ENCODE data around the gene PRUNE2. TPM values are rescaled to one million over a fixed set of nuclear protein-coding genes. Genes with fewer than 3 reads are reported as not detected.

The PRUNE2 gene
- polyA plus RNA-seq, 1 of the 3 experiments (the other 2 are of a cell fraction) = 13.0 TPM

DNA sequence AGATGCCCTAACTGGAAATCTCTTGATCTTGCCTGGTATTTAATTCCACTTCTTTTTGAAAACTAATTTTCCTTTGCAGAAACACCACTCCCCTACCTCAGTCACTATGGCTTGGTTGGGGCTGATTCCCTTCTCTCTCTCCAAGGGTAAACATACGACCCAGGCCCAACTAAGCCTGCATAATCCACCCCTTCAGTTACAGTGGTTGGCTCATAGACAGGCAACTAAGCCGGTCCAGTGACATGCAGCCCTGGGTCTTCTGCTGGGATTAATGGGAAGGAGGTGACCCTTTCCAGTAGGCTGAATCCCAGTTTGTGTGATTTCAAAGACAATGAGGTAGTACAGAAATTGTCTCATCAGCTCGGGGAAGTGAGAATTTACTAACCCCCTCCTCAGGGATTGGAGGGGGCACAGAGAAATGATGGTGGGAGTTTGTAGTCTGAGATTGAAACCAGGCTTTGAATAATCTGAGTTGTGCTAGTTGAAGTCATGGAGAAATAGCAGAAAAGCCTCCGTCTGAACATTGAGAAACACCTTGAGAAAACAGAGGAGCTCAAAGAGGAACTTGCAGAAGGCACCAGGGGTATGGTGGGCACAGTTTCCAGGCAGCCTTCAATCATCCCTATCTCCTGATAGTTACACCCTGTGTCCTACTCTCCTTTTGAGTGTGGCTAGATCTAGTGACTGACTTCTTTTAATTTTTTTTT, 298.0 kb downstream of the PRUNE2 start:
- H3K4me1 ChIP-seq (ENCODE audit: control insufficient read depth in 1 of 2, insufficient read depth in 2 of 2, low read depth in 1 of 2, low read length in 1 of 2) = no peaks in the 10 kb centered on the region
- no peaks in the 10 kb centered on the region for H3F3A ChIP-seq (replicated peaks; ENCODE audit: insufficient read depth)
- H3K4me3 ChIP-seq (ENCODE audit: low read depth in 2 of 2, low read length in 1 of 2) = no peak overlapping the region
- TF ChIP-seq JUND (IDR thresholded peaks at IDR 0.05) = no peak
- TF ChIP-seq, protein P1, sequence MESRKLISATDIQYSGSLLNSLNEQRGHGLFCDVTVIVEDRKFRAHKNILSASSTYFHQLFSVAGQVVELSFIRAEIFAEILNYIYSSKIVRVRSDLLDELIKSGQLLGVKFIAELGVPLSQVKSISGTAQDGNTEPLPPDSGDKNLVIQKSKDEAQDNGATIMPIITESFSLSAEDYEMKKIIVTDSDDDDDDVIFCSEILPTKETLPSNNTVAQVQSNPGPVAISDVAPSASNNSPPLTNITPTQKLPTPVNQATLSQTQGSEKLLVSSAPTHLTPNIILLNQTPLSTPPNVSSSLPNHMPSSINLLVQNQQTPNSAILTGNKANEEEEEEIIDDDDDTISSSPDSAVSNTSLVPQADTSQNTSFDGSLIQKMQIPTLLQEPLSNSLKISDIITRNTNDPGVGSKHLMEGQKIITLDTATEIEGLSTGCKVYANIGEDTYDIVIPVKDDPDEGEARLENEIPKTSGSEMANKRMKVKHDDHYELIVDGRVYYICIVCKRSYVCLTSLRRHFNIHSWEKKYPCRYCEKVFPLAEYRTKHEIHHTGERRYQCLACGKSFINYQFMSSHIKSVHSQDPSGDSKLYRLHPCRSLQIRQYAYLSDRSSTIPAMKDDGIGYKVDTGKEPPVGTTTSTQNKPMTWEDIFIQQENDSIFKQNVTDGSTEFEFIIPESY (IDR thresholded peaks at IDR 0.05; ENCODE audit: borderline replicate concordance, low read depth) = no peak
- TF ChIP-seq, protein P2, sequence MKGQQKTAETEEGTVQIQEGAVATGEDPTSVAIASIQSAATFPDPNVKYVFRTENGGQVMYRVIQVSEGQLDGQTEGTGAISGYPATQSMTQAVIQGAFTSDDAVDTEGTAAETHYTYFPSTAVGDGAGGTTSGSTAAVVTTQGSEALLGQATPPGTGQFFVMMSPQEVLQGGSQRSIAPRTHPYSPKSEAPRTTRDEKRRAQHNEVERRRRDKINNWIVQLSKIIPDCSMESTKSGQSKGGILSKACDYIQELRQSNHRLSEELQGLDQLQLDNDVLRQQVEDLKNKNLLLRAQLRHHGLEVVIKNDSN (IDR thresholded peaks at IDR 0.05; ENCODE audit: borderline replicate concordance, low read depth) = no peak
- TF ChIP-seq NRF1 (IDR thresholded peaks at IDR 0.05; ENCODE audit: low read depth, low read length) = no peak
- TF ChIP-seq, protein P3, sequence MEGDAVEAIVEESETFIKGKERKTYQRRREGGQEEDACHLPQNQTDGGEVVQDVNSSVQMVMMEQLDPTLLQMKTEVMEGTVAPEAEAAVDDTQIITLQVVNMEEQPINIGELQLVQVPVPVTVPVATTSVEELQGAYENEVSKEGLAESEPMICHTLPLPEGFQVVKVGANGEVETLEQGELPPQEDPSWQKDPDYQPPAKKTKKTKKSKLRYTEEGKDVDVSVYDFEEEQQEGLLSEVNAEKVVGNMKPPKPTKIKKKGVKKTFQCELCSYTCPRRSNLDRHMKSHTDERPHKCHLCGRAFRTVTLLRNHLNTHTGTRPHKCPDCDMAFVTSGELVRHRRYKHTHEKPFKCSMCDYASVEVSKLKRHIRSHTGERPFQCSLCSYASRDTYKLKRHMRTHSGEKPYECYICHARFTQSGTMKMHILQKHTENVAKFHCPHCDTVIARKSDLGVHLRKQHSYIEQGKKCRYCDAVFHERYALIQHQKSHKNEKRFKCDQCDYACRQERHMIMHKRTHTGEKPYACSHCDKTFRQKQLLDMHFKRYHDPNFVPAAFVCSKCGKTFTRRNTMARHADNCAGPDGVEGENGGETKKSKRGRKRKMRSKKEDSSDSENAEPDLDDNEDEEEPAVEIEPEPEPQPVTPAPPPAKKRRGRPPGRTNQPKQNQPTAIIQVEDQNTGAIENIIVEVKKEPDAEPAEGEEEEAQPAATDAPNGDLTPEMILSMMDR (IDR thresholded peaks at IDR 0.05) = no peak
- no peak for TF ChIP-seq TEAD4 (IDR thresholded peaks at IDR 0.05; ENCODE audit: borderline replicate concordance, insufficient read depth)
- no peak for TF ChIP-seq FOSL2 (IDR thresholded peaks at IDR 0.05; ENCODE audit: borderline replicate concordance, low read depth)
- TF ChIP-seq RCOR1 (IDR thresholded peaks at IDR 0.05; ENCODE audit: low read length) = no peak
- TF ChIP-seq CHD2 (IDR thresholded peaks at IDR 0.05; ENCODE audit: low read length, partially characterized antibody) = no peak
- no peak for TF ChIP-seq RFX5 (IDR thresholded peaks at IDR 0.05; ENCODE audit: low read length)
- TF ChIP-seq RAD21 (IDR thresholded peaks at IDR 0.05; ENCODE audit: low read length) = no peak
- no peak for TF ChIP-seq RXRA (IDR thresholded peaks at IDR 0.05; ENCODE audit: borderline replicate concordance, low read depth)
- TF ChIP-seq, protein P4, sequence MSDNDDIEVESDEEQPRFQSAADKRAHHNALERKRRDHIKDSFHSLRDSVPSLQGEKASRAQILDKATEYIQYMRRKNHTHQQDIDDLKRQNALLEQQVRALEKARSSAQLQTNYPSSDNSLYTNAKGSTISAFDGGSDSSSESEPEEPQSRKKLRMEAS (IDR thresholded peaks at IDR 0.05; ENCODE audit: low read depth) = no peak
- no peak for TF ChIP-seq SIN3A (IDR thresholded peaks at IDR 0.05; ENCODE audit: borderline replicate concordance, low read depth, low read length)
- no peak for TF ChIP-seq MEF2A (IDR thresholded peaks at IDR 0.05; ENCODE audit: borderline replicate concordance, low read depth)
- ChIA-PET POLR2A (no interaction called here), CTCF (no interaction called here)
- no peaks in the 10 kb centered on the region for H3K9me2 ChIP-seq
- H3K27me3 ChIP-seq (ENCODE audit: insufficient read depth) = peaks cover 72% of the 10 kb centered on the region
- no peaks in the 10 kb centered on the region for H3K9me3 ChIP-seq
- WGBS (ENCODE audit: low lambda C conversion rate) = 3% methylated on average over 4 of the region's 4 CpGs
- H2AFZ ChIP-seq (ENCODE audit: low read depth) = no peak overlapping the region
- H3K27ac ChIP-seq (ENCODE audit: low read depth in 2 of 2, low read length in 1 of 2) = no peak overlapping the region
- no peaks in the 10 kb centered on the region for H3K36me3 ChIP-seq (replicated peaks in 1 of 2; ENCODE audit: control insufficient read depth in 1 of 2, insufficient read depth in 2 of 2, low read length in 1 of 2)
- DNase-seq = no peak
- H3K79me2 ChIP-seq (ENCODE audit: insufficient read depth) = no peaks in the 10 kb centered on the region
- no peaks in the 10 kb centered on the region for H4K20me1 ChIP-seq (ENCODE audit: insufficient read depth)
- no peak overlapping the region for H3K9ac ChIP-seq
- H3K4me2 ChIP-seq = no peak overlapping the region
